Measurements from ENCODE around the gene PRKAG2. TPM values are rescaled to one million over a fixed set of nuclear protein-coding genes. Genes with fewer than 3 reads are reported as not detected.

The PRKAG2 gene
- total RNA-seq, 1 experiment from 2014 or later, result 23.9 TPM

DNA sequence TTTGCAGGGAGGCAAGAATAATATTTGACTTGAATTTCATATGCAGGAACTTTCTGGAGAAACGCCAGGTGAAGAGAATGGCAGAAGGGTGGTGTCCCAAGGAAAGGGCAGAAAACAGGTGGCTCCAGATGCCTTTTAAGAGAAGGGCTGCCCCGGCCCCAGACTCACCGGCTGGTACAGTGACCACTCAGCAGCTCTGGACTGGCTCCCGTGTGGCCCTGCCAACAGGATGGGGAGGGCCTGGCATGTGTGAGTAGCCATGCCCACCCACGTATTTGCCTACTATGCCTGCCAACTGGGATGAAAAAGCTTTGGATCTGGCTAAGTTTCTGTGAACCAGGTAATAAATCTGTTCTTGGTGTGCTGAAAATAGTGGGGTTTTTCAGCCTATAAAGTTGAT is 159.5 kb downstream of the PRKAG2 start:
- Histone ChIP-seq H4K20me1 (ENCODE audit: low read length) (no peaks in the 10 kb centered on the region), H3K4me3 (ENCODE audit: low read length) (no peak overlapping the region), H3K27me3 (ENCODE audit: low read length) (no peaks in the 10 kb centered on the region), H3K79me2 (ENCODE audit: low read length) (no peaks in the 10 kb centered on the region), H3F3A (ENCODE audit: low read length, unreplicated experiment) (no peaks in the 10 kb centered on the region), H3K4me2 (ENCODE audit: low read length) (no peak overlapping the region), H3K27ac (ENCODE audit: low read length) (no peak overlapping the region), H3K4me1 (ENCODE audit: insufficient read depth, low read length) (no peaks in the 10 kb centered on the region), H2AFZ (ENCODE audit: low read length) (no peak overlapping the region), H3K9me2 (replicated peaks; ENCODE audit: low read length) (no peaks in the 10 kb centered on the region), H3K9ac (ENCODE audit: low read length) (no peak overlapping the region), H3K9me3 (ENCODE audit: low read length) (no peaks in the 10 kb centered on the region), H3K36me3 (ENCODE audit: low read depth, low read length) (no peaks in the 10 kb centered on the region)
- no peak for DNase-seq
- no TSS peak for BruUV-seq (replicated peaks)
- POLR2A ChIA-PET (ENCODE audit: unreplicated experiment), result no interaction called here
- intact Hi-C loops (cut with micrococcal nuclease), result no loop called here
- CTCF ChIA-PET, result no interaction called here
- TF ChIP-seq, protein P1, sequence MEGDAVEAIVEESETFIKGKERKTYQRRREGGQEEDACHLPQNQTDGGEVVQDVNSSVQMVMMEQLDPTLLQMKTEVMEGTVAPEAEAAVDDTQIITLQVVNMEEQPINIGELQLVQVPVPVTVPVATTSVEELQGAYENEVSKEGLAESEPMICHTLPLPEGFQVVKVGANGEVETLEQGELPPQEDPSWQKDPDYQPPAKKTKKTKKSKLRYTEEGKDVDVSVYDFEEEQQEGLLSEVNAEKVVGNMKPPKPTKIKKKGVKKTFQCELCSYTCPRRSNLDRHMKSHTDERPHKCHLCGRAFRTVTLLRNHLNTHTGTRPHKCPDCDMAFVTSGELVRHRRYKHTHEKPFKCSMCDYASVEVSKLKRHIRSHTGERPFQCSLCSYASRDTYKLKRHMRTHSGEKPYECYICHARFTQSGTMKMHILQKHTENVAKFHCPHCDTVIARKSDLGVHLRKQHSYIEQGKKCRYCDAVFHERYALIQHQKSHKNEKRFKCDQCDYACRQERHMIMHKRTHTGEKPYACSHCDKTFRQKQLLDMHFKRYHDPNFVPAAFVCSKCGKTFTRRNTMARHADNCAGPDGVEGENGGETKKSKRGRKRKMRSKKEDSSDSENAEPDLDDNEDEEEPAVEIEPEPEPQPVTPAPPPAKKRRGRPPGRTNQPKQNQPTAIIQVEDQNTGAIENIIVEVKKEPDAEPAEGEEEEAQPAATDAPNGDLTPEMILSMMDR (conservative IDR thresholded peaks at IDR 0.05; ENCODE audit: low read depth, low read length), result no peak
- TF ChIP-seq EZH2phosphoT487 (IDR thresholded peaks at IDR 0.05; ENCODE audit: borderline replicate concordance, low read length), result no peak
- no peak for TF ChIP-seq EZH2 (IDR thresholded peaks at IDR 0.05; ENCODE audit: low read length, unreplicated experiment)
- no peak for ATAC-seq

DNA sequence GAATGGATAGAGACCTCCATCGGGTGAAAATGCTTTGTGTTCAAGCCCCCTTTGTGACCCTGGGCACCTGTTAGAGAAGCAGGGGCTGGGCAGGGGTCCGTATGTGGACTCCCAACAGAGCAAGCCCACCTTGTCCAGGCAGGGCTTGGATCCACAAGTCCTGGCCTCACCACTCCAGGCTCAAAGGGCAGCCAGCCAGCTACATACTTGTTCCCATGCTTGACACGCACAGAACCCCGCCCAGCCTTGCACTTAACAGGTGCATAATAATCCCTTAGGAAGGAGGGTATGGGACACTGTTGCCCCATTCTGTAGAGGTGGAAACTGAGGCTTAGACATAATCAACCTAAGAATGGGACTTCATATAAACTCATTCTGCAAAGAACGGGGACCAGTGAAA is 160.6 kb downstream of the PRKAG2 start:
- Histone ChIP-seq H4K20me1 (ENCODE audit: low read length) (no peaks in the 10 kb centered on the region), H2AFZ (ENCODE audit: low read length) (no peak overlapping the region), H3K9me3 (ENCODE audit: low read length) (no peaks in the 10 kb centered on the region), H3K9me2 (replicated peaks; ENCODE audit: low read length) (no peaks in the 10 kb centered on the region), H3K36me3 (ENCODE audit: low read depth, low read length) (no peaks in the 10 kb centered on the region), H3K4me1 (ENCODE audit: insufficient read depth, low read length) (no peaks in the 10 kb centered on the region), H3K4me3 (ENCODE audit: low read length) (no peak overlapping the region), H3K9ac (ENCODE audit: low read length) (no peak overlapping the region), H3K79me2 (ENCODE audit: low read length) (no peaks in the 10 kb centered on the region), H3K27ac (ENCODE audit: low read length) (no peak overlapping the region), H3F3A (ENCODE audit: low read length, unreplicated experiment) (no peaks in the 10 kb centered on the region), H3K4me2 (ENCODE audit: low read length) (no peak overlapping the region), H3K27me3 (ENCODE audit: low read length) (no peaks in the 10 kb centered on the region)
- TF ChIP-seq EZH2phosphoT487 (IDR thresholded peaks at IDR 0.05; ENCODE audit: borderline replicate concordance, low read length) (no peak), EZH2 (IDR thresholded peaks at IDR 0.05; ENCODE audit: low read length, unreplicated experiment) (no peak)
- TF ChIP-seq, protein P1 (conservative IDR thresholded peaks at IDR 0.05; ENCODE audit: low read depth, low read length), result no peak
- BruUV-seq (replicated peaks), result no TSS peak
- DNase-seq (no peak), ATAC-seq (no peak)
- ChIA-PET CTCF (no interaction called here), POLR2A (ENCODE audit: unreplicated experiment) (no interaction called here)
- intact Hi-C loops (cut with micrococcal nuclease), result no loop called here

DNA sequence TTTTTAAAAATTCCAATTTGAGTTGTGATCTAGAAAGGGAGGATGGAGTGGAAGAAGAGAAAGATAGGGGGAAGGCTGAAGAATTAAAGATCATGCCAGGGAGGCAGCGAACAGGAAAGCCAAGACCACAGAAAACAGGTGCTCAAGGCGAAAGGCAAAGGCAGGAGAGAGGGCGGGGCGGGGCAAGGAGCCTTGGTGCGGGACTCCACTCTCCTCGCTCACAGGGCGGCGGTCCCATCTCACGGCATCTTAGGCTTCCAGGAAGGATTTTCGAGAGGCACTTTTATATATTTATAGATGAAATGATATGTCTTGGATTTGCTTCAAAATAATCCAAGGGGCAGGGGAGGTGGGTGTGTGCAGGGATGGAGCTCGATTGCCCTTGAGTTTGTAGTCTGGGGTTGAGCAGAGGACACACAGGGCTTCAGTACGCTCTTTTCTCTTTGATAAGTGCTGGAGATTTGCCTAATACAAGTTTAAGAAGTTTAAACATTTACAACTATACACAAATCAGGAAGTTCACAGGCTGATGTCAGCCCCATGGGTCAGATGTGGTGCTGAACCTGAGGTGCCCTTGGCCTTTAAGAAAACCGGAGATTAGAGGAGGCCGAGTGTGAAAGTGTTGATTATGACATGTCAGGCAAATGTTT is 161.1 kb downstream of the PRKAG2 start:
- Histone ChIP-seq H3K9me3 (ENCODE audit: low read length) (no peaks in the 10 kb centered on the region), H3K9ac (ENCODE audit: low read length) (no peak overlapping the region), H3K4me2 (ENCODE audit: low read length) (no peak overlapping the region), H3K27me3 (ENCODE audit: low read length) (no peaks in the 10 kb centered on the region), H3K79me2 (ENCODE audit: low read length) (no peaks in the 10 kb centered on the region), H3K4me3 (ENCODE audit: low read length) (no peak overlapping the region), H3K36me3 (ENCODE audit: low read depth, low read length) (no peaks in the 10 kb centered on the region), H3K4me1 (ENCODE audit: insufficient read depth, low read length) (no peaks in the 10 kb centered on the region), H4K20me1 (ENCODE audit: low read length) (no peaks in the 10 kb centered on the region), H3F3A (ENCODE audit: low read length, unreplicated experiment) (no peaks in the 10 kb centered on the region), H3K27ac (ENCODE audit: low read length) (no peak overlapping the region), H2AFZ (ENCODE audit: low read length) (no peak overlapping the region), H3K9me2 (replicated peaks; ENCODE audit: low read length) (no peaks in the 10 kb centered on the region)
- ATAC-seq (no peak), DNase-seq (no peak)
- CTCF ChIA-PET, result interaction anchor here (0.6 kb wide), 1 partner anchor 350 kb away, joined by 4 read pairs; no protein-coding TSS in a partner anchor
- TF ChIP-seq, protein P1 (conservative IDR thresholded peaks at IDR 0.05; ENCODE audit: low read depth, low read length), result no peak
- TF ChIP-seq EZH2phosphoT487 (IDR thresholded peaks at IDR 0.05; ENCODE audit: borderline replicate concordance, low read length), result no peak
- TF ChIP-seq EZH2 (IDR thresholded peaks at IDR 0.05; ENCODE audit: low read length, unreplicated experiment), result no peak
- POLR2A ChIA-PET (ENCODE audit: unreplicated experiment), result no interaction called here
- no TSS peak for BruUV-seq (replicated peaks)
- intact Hi-C loops (cut with micrococcal nuclease), result no loop called here

Measured in PC-3 (cell line).